HepG2 (cell line): ENCODE results near the gene TSKU. TPM values are rescaled to one million over a fixed set of nuclear protein-coding genes. Genes with fewer than 3 reads are reported as not detected.

ENCODE experiments used
- CSRNP1 ChIP-seq: sonication (generic); formaldehyde crosslinking; IDR thresholded peaks from 2 replicates; pipeline ENCODE4 v1.8.1; 2023; ENCODE audit warnings: mild to moderate bottlenecking, missing genetic modification reagents
- ESRRA ChIP-seq: sonication (generic); formaldehyde crosslinking; IDR thresholded peaks from 2 replicates; pipeline ENCODE4 v1.5.1; 2020; ENCODE audit warnings: mild to moderate bottlenecking, low read depth, missing genetic modification reagents
- MAFG ChIP-seq: sonication (generic); formaldehyde crosslinking; IDR thresholded peaks from 2 replicates; pipeline ENCODE4 v1.5.1; 2020; ENCODE audit warnings: mild to moderate bottlenecking, missing genetic modification reagents
- PRPF4 ChIP-seq: fragments of 200-400 bp; formaldehyde crosslinking; IDR thresholded peaks from 2 replicates; pipeline ENCODE4 v1.6.1; 2016; ENCODE audit warnings: low read length, low read depth; ENCODE audit not compliant: poor library complexity, severe bottlenecking
- REL ChIP-seq: sonication (generic); formaldehyde crosslinking; conservative IDR thresholded peaks from 2 replicates; pipeline ENCODE4 v1.8.0; 2022; ENCODE audit warnings: mild to moderate bottlenecking, missing genetic modification reagents, moderate library complexity
- SUZ12 ChIP-seq: fragments of 150-350 bp; IDR thresholded peaks from 2 replicates; pipeline ENCODE4 v1.6.1; 2014; ENCODE audit warnings: low read depth, low read length
- THAP7 ChIP-seq: sonication (generic); formaldehyde crosslinking; IDR thresholded peaks from 2 replicates; pipeline ENCODE4 v1.8.1; 2023; ENCODE audit warnings: mild to moderate bottlenecking, missing genetic modification reagents
- ZBTB7A ChIP-seq: sonication (generic); formaldehyde crosslinking; IDR thresholded peaks from 2 replicates; pipeline ENCODE4 v1.8.0; 2022; ENCODE audit warnings: mild to moderate bottlenecking, missing genetic modification reagents
- ZNF432 ChIP-seq: sonication (generic); formaldehyde crosslinking; IDR thresholded peaks from 2 replicates; pipeline ENCODE4 v1.5.0; 2020; ENCODE audit warnings: missing genetic modification reagents, mild to moderate bottlenecking, borderline replicate concordance
- ZNF546 ChIP-seq: sonication (generic); formaldehyde crosslinking; conservative IDR thresholded peaks from 2 replicates; pipeline ENCODE4 v1.8.1; 2023; ENCODE audit warnings: mild to moderate bottlenecking, missing genetic modification reagents
- ZNF562 ChIP-seq: sonication (generic); formaldehyde crosslinking; IDR thresholded peaks from 2 replicates; pipeline ENCODE4 v1.8.0; 2022; ENCODE audit warnings: missing genetic modification reagents, borderline replicate concordance
- ZNF7 ChIP-seq: IDR thresholded peaks from 2 replicates; pipeline ENCODE4 v1.6.1; 2016; ENCODE audit warnings: missing biosample characterization, missing genetic modification reagents
- ZXDC ChIP-seq: sonication (generic); formaldehyde crosslinking; IDR thresholded peaks from 2 replicates; pipeline ENCODE4 v1.5.0; 2020; ENCODE audit warnings: mild to moderate bottlenecking, missing genetic modification reagents
- polyA plus RNA-seq, 8 experiments: library from polyadenylated mRNA; depleted of rRNA in 3 of 8; stranded (reverse) in 7 of 8; unstranded in 1 of 8; fragments of >200 nt; fragmentation: Illumina TruSeq in 4 of 8; extraction: Trizol in 4 of 8; gene quantifications; 2 replicates each; pipeline versions ENCODE4 v1.2.1 to v1.2.3, GENCODE V29; 2011 to 2016; ENCODE audit warnings: low read depth in 4 of 8, missing spikeins in 1 of 8, mixed read lengths in 1 of 8; ENCODE audit not compliant: insufficient read depth in 1 of 8
- total RNA-seq, 5 experiments: library from RNA; depleted of rRNA; stranded (reverse); fragments of >200 nt; fragmentation: Illumina TruSeq; extraction: Trizol; gene quantifications; 2 replicates each; pipeline ENCODE4 v1.2.3, GENCODE V29; 2016; ENCODE audit warnings: low read depth in 1 of 5
- TF ChIP-seq, protein P1 (sequence below): IDR thresholded peaks from 2 replicates; pipeline ENCODE4 v1.6.1; 2016; ENCODE audit warnings: mild to moderate bottlenecking, missing biosample characterization, missing genetic modification reagents
- TF ChIP-seq, protein P2 (sequence below): sonication (generic); formaldehyde crosslinking; IDR thresholded peaks from 2 replicates; pipeline ENCODE4 v1.4.0; 2020; ENCODE audit warnings: low read depth, missing genetic modification reagents
- TF ChIP-seq, protein P3 (sequence below): sonication (generic); formaldehyde crosslinking; IDR thresholded peaks from 2 replicates; pipeline ENCODE4 v1.4.0; 2020; ENCODE audit warnings: mild to moderate bottlenecking, missing genetic modification reagents

The TSKU gene
- total and polyA plus RNA-seq, 2 of the 13 experiments (the other 11 are each of a cell fraction or from before 2014, with no cell fraction given): 20.3 to 21.4 TPM

DNA sequence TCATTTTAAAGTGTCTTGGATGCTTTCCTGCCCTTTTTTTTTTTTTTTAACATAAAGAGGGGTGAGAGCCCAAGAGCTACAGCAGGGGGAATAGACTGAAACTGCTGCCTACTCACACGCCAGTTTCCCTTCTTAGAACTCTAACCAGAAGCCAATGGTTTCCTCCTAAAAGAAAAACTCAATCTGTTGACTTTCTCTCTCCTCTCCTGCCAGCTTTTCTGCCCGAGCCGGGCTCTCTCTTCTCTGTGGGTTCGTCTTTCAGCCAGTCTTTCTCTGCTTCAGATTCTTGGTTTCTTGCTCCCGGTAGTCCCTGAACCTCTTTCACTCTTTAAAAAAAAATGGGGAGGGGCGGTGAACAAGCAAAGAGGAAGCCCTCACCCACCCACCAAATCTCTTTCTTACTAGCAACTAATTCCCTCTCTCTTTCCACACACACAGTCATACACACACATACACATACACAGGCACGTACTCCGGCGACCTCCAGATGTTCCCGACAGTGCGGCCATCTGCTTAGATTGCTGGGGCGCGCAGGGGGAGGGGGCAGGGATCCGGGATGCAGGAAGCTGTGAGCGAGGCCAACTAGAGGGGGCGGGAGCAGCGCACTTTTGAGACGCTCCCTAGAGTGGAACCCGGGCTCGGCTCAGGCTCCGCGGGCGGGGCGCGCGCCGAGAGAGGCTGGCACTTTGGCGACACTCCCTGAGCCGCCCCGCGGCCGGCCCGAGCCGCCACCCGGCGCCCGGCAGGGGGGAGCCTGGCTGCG is 444 bp upstream of the TSKU start (continued):
- TF ChIP-seq REL (CRISPR knock-in tag): 0 out of 2 replicates have a peak, but pooled peaks have one; percentile 31
- TF ChIP-seq, protein P1, sequence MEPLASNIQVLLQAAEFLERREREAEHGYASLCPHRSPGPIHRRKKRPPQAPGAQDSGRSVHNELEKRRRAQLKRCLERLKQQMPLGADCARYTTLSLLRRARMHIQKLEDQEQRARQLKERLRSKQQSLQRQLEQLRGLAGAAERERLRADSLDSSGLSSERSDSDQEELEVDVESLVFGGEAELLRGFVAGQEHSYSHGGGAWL (CRISPR knock-in tag): no peak
- TF ChIP-seq THAP7 (CRISPR knock-in tag): no peak
- TF ChIP-seq, protein P2, sequence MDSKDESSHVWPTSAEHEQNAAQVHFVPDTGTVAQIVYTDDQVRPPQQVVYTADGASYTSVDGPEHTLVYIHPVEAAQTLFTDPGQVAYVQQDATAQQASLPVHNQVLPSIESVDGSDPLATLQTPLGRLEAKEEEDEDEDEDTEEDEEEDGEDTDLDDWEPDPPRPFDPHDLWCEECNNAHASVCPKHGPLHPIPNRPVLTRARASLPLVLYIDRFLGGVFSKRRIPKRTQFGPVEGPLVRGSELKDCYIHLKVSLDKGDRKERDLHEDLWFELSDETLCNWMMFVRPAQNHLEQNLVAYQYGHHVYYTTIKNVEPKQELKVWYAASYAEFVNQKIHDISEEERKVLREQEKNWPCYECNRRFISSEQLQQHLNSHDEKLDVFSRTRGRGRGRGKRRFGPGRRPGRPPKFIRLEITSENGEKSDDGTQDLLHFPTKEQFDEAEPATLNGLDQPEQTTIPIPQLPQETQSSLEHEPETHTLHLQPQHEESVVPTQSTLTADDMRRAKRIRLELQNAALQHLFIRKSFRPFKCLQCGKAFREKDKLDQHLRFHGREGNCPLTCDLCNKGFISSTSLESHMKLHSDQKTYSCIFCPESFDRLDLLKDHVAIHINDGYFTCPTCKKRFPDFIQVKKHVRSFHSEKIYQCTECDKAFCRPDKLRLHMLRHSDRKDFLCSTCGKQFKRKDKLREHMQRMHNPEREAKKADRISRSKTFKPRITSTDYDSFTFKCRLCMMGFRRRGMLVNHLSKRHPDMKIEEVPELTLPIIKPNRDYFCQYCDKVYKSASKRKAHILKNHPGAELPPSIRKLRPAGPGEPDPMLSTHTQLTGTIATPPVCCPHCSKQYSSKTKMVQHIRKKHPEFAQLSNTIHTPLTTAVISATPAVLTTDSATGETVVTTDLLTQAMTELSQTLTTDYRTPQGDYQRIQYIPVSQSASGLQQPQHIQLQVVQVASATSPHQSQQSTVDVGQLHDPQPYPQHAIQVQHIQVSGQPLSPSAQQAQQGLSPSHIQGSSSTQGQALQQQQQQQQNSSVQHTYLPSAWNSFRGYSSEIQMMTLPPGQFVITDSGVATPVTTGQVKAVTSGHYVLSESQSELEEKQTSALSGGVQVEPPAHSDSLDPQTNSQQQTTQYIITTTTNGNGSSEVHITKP (CRISPR knock-in tag): peak; percentile 87
- no peak for TF ChIP-seq CSRNP1
- TF ChIP-seq ZNF7 (CRISPR knock-in tag): no peak
- TF ChIP-seq ZNF432 (CRISPR knock-in tag): no peak
- no peak for TF ChIP-seq MAFG
- TF ChIP-seq ZXDC: 0 out of 2 replicates have a peak, but pooled peaks have one; percentile 56
- no peak for TF ChIP-seq ZNF562 (CRISPR knock-in tag)
- TF ChIP-seq, protein P3, sequence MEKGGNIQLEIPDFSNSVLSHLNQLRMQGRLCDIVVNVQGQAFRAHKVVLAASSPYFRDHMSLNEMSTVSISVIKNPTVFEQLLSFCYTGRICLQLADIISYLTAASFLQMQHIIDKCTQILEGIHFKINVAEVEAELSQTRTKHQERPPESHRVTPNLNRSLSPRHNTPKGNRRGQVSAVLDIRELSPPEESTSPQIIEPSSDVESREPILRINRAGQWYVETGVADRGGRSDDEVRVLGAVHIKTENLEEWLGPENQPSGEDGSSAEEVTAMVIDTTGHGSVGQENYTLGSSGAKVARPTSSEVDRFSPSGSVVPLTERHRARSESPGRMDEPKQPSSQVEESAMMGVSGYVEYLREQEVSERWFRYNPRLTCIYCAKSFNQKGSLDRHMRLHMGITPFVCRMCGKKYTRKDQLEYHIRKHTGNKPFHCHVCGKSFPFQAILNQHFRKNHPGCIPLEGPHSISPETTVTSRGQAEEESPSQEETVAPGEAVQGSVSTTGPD (CRISPR knock-in tag): no peak
- TF ChIP-seq SUZ12: no peak
- TF ChIP-seq ESRRA (CRISPR knock-in tag): no peak
- TF ChIP-seq ZNF546 (CRISPR knock-in tag): no peak
- TF ChIP-seq ZBTB7A (CRISPR knock-in tag): peak; percentile 82
- no peak for TF ChIP-seq PRPF4
